Activated CD4-positive, alpha-beta T cell treated with anti-CD3 and anti-CD28 coated beads, Interleukin-2, amount 50 U/mL, for 24 hours (primary cell): ENCODE data around the gene XPO6.

Experiments
- DNase-seq, 2 donors: peaks; one replicate each; pipeline ENCODE4 v3.0.0-alpha.2; 2020; ENCODE audit warnings: low read depth in 1 of 2, low spot score in 1 of 2

The XPO6 gene

GRCh38 chr16:28112908-28113307 lies 98.9 kb downstream of the XPO6 start:
- no peak for DNase-seq

- no peak for DNase-seq
Measured at GRCh38 chr16:28110977-28111376, 100.8 kb downstream of the XPO6 start.

GRCh38 chr16:28110479-28110878 lies 101.3 kb downstream of the XPO6 start:
- DNase-seq, result no peak

GRCh38 chr16:28110074-28110473 lies 101.7 kb downstream of the XPO6 start:
- DNase-seq, result no peak

GRCh38 chr16:28108590-28109247 lies 103.0 kb downstream of the XPO6 start:
- DNase-seq, result no peak

GRCh38 chr16:28107232-28107631 lies 104.5 kb downstream of the XPO6 start:
- no peak for DNase-seq

- no peak for DNase-seq
Measured at GRCh38 chr16:28106467-28107215, 105.1 kb downstream of the XPO6 start.

GRCh38 chr16:28105954-28106353 lies 105.8 kb downstream of the XPO6 start:
- DNase-seq, result no peak

- DNase-seq, result no peak
Measured at GRCh38 chr16:28105297-28105696, 106.5 kb downstream of the XPO6 start.

GRCh38 chr16:28104404-28104803 lies 107.4 kb downstream of the XPO6 start:
- DNase-seq, result no peak

- DNase-seq, result no peak
Measured at GRCh38 chr16:28103516-28104170, 108.1 kb downstream of the XPO6 start.

- DNase-seq, result no peak
Measured at GRCh38 chr16:28101533-28101890, 110.3 kb downstream of the XPO6 start.

GRCh38 chr16:28100810-28101532 lies 110.8 kb downstream of the XPO6 start:
- DNase-seq, result no peak

GRCh38 chr16:28098959-28099945 lies 112.5 kb downstream of the XPO6 start:
- DNase-seq, result no peak

GRCh38 chr16:28098171-28098958 lies 113.4 kb downstream of the XPO6 start:
- DNase-seq, result no peak

GRCh38 chr16:28096983-28097899 lies 114.5 kb downstream of the XPO6 start:
- DNase-seq, result no peak

GRCh38 chr16:28093385-28093725 lies 118.4 kb downstream of the XPO6 start:
- no peak for DNase-seq

GRCh38 chr16:28092721-28093384 lies 118.9 kb downstream of the XPO6 start:
- no peak for DNase-seq
